C4-2B (cell line): Measurements from ENCODE around the gene UACA.

ENCODE experiments used
- ZFX ChIP-seq: fragments of 450-650 bp; IDR thresholded peaks from 2 replicates; pipeline ENCODE4 v1.6.1; 2017
- TF ChIP-seq, protein P1 (sequence below): fragments of 450-650 bp; conservative IDR thresholded peaks from 2 replicates; pipeline ENCODE4 v1.5.1; 2017; ENCODE audit warnings: mild to moderate bottlenecking

GRCh38 chr15:70791259-70791658 lies 27.9 kb upstream of the UACA start:
- TF ChIP-seq, protein P1, sequence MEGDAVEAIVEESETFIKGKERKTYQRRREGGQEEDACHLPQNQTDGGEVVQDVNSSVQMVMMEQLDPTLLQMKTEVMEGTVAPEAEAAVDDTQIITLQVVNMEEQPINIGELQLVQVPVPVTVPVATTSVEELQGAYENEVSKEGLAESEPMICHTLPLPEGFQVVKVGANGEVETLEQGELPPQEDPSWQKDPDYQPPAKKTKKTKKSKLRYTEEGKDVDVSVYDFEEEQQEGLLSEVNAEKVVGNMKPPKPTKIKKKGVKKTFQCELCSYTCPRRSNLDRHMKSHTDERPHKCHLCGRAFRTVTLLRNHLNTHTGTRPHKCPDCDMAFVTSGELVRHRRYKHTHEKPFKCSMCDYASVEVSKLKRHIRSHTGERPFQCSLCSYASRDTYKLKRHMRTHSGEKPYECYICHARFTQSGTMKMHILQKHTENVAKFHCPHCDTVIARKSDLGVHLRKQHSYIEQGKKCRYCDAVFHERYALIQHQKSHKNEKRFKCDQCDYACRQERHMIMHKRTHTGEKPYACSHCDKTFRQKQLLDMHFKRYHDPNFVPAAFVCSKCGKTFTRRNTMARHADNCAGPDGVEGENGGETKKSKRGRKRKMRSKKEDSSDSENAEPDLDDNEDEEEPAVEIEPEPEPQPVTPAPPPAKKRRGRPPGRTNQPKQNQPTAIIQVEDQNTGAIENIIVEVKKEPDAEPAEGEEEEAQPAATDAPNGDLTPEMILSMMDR, result no peak
- TF ChIP-seq ZFX, result no peak
